PC-9 (cell line): ENCODE data around the gene ZNF736.

Source experiments
- CTCF ChIP-seq: fragments of 200-600 bp; sonication (generic); conservative IDR thresholded peaks from 2 replicates; pipeline ENCODE4 v1.6.1; 2017; ENCODE audit warnings: mixed run types, antibody characterized with exemption, mild to moderate bottlenecking, moderate library complexity
- EZH2 ChIP-seq: fragments of 200-600 bp; sonication (generic); IDR thresholded peaks from 2 replicates; pipeline ENCODE4 v1.8.0; 2017; ENCODE audit warnings: antibody characterized with exemption, low read depth

GRCh38 chr7:64371116-64371515 lies 57.4 kb downstream of the ZNF736 start:
- TF ChIP-seq CTCF (no peak), EZH2 (no peak)
